Fibroblast of mammary gland (primary cell): ENCODE measurements around the gene MZT2A.
"Not testable (repeated sequence)": the region's sequence is repeated elsewhere in the genome, so short reads cannot be mapped to it uniquely, and the experiment has no call there.

ENCODE experiments used
- DNase-seq: peaks from one replicate; pipeline ENCODE4 v3.0.0-alpha.2; 2010; ENCODE audit warnings: low read depth
- H3K4me3 ChIP-seq: 2 replicates; pipeline ENCODE4 v1.5.1; 2011; ENCODE audit warnings: low read depth, mild to moderate bottlenecking, low read length, moderate library complexity; ENCODE audit not compliant: control insufficient read depth
- TF ChIP-seq, protein P1 (sequence below): conservative IDR thresholded peaks from 2 replicates; pipeline ENCODE4 v1.5.1; 2011; ENCODE audit warnings: low read depth, low read length, inconsistent platforms; ENCODE audit not compliant: control insufficient read depth, insufficient read depth

The MZT2A gene

GRCh38 chr2:131525256-131525655, 33.1 kb upstream of the MZT2A start:
- DNase-seq, H3K4me3 ChIP-seq: not testable (repeated sequence)

GRCh38 chr2:131521961-131522781, 30.0 kb upstream of the MZT2A start:
- no peak overlapping the region for H3K4me3 ChIP-seq
- TF ChIP-seq, protein P1, sequence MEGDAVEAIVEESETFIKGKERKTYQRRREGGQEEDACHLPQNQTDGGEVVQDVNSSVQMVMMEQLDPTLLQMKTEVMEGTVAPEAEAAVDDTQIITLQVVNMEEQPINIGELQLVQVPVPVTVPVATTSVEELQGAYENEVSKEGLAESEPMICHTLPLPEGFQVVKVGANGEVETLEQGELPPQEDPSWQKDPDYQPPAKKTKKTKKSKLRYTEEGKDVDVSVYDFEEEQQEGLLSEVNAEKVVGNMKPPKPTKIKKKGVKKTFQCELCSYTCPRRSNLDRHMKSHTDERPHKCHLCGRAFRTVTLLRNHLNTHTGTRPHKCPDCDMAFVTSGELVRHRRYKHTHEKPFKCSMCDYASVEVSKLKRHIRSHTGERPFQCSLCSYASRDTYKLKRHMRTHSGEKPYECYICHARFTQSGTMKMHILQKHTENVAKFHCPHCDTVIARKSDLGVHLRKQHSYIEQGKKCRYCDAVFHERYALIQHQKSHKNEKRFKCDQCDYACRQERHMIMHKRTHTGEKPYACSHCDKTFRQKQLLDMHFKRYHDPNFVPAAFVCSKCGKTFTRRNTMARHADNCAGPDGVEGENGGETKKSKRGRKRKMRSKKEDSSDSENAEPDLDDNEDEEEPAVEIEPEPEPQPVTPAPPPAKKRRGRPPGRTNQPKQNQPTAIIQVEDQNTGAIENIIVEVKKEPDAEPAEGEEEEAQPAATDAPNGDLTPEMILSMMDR, result no peak
- DNase-seq, result peak; percentile 48

GRCh38 chr2:131521524-131521923, 29.3 kb upstream of the MZT2A start:
- not testable (repeated sequence) for H3K4me3 ChIP-seq, DNase-seq

DNA sequence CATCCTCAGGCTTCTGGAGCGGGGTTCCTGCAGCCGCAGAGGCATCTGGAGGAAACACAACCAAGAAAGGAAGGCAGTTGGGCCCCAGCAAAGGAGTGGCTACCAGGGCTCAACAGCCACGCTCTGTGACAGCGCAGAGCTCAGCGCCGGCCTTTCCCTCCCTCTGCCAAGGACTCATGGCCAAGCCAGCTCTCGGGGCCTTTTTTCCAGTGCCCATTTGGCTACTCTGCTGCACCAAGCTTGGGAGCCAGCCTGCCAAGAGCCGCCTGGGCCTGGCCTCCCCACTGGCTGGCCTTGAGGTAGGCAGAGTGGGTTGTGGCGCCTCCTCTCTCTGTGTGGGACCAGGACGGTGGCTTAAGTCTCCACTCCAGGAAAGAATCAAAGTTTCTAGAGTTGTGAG, 28.3 kb upstream of the MZT2A start:
- DNase-seq, result no peak
- TF ChIP-seq, protein P1, result no peak
- no peak overlapping the region for H3K4me3 ChIP-seq

- not testable (repeated sequence) for H3K4me3 ChIP-seq, DNase-seq
These were observed 27.8 kb upstream of the MZT2A start for GRCh38 chr2:131519871-131520470.

GRCh38 chr2:131519466-131519865, 27.3 kb upstream of the MZT2A start:
- TF ChIP-seq, protein P1, result no peak
- no peak overlapping the region for H3K4me3 ChIP-seq
- DNase-seq, result no peak

- not testable (repeated sequence) for DNase-seq
These were observed 26.3 kb upstream of the MZT2A start for GRCh38 chr2:131518531-131518930.

DNA sequence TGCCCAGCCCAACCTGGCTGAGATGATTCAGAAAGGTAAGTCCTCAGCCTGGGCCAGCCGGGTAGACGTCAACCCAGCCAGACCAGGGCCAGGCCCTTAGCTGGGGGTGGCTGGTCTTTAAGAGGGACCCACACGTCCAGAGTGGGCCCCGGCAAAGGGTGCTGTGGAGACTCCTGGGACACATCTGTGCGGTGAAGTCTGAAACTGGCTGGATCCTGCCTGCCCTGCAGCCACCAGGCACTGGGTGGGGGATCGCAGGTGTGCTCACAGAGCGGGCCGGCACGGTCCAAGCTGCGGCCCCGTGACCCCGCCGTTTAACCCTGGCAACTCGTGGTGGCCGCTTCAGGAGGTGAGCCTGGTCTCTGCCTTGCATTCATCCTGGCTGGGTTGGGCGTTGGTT, 25.7 kb upstream of the MZT2A start:
- not testable (repeated sequence) for H3K4me3 ChIP-seq, DNase-seq

More at GRCh38 chr2:131518531-131518930, 26.3 kb upstream of the MZT2A start:
- H3K4me3 ChIP-seq, result not testable (repeated sequence)

- TF ChIP-seq, protein P1, result no peak
- no peak overlapping the region for H3K4me3 ChIP-seq
- DNase-seq, result no peak
These were observed 25.1 kb upstream of the MZT2A start for GRCh38 chr2:131517106-131517831.
